Measurements from ENCODE around the gene NCAPD2. TPM values are rescaled to one million over a fixed set of nuclear protein-coding genes. Genes with fewer than 3 reads are reported as not detected.
"Not testable (repeated sequence)": the region's sequence is repeated elsewhere in the genome, so short reads cannot be mapped to it uniquely, and the experiment has no call there.

NCAPD2 gene
- total and polyA plus RNA-seq, 3 donors from 2014 or later: 42.9 to 46.6 (median 43.1) TPM

DNA sequence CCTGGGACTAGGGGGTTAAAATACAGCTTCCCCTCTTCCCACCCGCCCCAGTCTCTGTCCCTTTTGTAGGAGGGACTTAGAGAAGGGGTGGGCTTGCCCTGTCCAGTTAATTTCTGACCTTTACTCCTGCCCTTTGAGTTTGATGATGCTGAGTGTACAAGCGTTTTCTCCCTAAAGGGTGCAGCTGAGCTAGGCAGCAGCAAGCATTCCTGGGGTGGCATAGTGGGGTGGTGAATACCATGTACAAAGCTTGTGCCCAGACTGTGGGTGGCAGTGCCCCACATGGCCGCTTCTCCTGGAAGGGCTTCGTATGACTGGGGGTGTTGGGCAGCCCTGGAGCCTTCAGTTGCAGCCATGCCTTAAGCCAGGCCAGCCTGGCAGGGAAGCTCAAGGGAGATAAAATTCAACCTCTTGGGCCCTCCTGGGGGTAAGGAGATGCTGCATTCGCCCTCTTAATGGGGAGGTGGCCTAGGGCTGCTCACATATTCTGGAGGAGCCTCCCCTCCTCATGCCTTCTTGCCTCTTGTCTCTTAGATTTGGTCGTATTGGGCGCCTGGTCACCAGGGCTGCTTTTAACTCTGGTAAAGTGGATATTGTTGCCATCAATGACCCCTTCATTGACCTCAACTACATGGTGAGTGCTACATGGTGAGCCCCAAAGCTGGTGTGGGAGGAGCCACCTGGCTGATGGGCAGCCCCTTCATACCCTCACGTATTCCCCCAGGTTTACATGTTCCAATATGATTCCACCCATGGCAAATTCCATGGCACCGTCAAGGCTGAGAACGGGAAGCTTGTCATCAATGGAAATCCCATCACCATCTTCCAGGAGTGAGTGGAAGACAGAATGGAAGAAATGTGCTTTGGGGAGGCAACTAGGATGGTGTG lies 42.3 kb downstream of the NCAPD2 start:
- Histone ChIP-seq H3K4me3 (peak overlapping the region in 1 of 2 donors; percentile 92), H3K27me3 (no peaks in the 10 kb centered on the region), H3K27ac (peak overlapping the region; percentile 86 to 92), H3K4me1 (peaks cover 45% of the 10 kb centered on the region), H3K9me3 (no peaks in the 10 kb centered on the region), H3K36me3 (ENCODE audit: low read depth, missing control alignments) (no peaks in the 10 kb centered on the region)
- no peak for DNase-seq
- TF ChIP-seq POLR2A (IDR thresholded peaks at IDR 0.05): no peak
- TF ChIP-seq, protein P1, sequence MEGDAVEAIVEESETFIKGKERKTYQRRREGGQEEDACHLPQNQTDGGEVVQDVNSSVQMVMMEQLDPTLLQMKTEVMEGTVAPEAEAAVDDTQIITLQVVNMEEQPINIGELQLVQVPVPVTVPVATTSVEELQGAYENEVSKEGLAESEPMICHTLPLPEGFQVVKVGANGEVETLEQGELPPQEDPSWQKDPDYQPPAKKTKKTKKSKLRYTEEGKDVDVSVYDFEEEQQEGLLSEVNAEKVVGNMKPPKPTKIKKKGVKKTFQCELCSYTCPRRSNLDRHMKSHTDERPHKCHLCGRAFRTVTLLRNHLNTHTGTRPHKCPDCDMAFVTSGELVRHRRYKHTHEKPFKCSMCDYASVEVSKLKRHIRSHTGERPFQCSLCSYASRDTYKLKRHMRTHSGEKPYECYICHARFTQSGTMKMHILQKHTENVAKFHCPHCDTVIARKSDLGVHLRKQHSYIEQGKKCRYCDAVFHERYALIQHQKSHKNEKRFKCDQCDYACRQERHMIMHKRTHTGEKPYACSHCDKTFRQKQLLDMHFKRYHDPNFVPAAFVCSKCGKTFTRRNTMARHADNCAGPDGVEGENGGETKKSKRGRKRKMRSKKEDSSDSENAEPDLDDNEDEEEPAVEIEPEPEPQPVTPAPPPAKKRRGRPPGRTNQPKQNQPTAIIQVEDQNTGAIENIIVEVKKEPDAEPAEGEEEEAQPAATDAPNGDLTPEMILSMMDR (IDR thresholded peaks at IDR 0.05): no peak
- 45 to 53% methylated on average over 9 to 10 of the region's 10 CpGs for WGBS, 2 donors
- intact Hi-C loops (cut with DNase I; ENCODE audit: low total_unique reads): no loop called here

DNA sequence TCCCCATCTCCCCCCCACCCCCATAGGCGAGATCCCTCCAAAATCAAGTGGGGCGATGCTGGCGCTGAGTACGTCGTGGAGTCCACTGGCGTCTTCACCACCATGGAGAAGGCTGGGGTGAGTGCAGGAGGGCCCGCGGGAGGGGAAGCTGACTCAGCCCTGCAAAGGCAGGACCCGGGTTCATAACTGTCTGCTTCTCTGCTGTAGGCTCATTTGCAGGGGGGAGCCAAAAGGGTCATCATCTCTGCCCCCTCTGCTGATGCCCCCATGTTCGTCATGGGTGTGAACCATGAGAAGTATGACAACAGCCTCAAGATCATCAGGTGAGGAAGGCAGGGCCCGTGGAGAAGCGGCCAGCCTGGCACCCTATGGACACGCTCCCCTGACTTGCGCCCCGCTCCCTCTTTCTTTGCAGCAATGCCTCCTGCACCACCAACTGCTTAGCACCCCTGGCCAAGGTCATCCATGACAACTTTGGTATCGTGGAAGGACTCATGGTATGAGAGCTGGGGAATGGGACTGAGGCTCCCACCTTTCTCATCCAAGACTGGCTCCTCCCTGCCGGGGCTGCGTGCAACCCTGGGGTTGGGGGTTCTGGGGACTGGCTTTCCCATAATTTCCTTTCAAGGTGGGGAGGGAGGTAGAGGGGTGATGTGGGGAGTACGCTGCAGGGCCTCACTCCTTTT lies 43.1 kb downstream of the NCAPD2 start:
- no peak for TF ChIP-seq POLR2A (IDR thresholded peaks at IDR 0.05)
- TF ChIP-seq, protein P1 (IDR thresholded peaks at IDR 0.05): no peak
- intact Hi-C loops (cut with DNase I; ENCODE audit: low total_unique reads): no loop called here
- H3K27me3 ChIP-seq: no peaks in the 10 kb centered on the region
- 73 to 74% methylated on average over 16 to 19 of the region's 19 CpGs for WGBS, 2 donors
- no peak overlapping the region for H3K4me3 ChIP-seq
- no peaks in the 10 kb centered on the region for H3K9me3 ChIP-seq
- H3K27ac ChIP-seq: peak overlapping the region in 1 of 2 donors; percentile 1
- H3K36me3 ChIP-seq (ENCODE audit: low read depth, missing control alignments): no peaks in the 10 kb centered on the region
- peaks cover 49% of the 10 kb centered on the region for H3K4me1 ChIP-seq
- DNase-seq: no peak

DNA sequence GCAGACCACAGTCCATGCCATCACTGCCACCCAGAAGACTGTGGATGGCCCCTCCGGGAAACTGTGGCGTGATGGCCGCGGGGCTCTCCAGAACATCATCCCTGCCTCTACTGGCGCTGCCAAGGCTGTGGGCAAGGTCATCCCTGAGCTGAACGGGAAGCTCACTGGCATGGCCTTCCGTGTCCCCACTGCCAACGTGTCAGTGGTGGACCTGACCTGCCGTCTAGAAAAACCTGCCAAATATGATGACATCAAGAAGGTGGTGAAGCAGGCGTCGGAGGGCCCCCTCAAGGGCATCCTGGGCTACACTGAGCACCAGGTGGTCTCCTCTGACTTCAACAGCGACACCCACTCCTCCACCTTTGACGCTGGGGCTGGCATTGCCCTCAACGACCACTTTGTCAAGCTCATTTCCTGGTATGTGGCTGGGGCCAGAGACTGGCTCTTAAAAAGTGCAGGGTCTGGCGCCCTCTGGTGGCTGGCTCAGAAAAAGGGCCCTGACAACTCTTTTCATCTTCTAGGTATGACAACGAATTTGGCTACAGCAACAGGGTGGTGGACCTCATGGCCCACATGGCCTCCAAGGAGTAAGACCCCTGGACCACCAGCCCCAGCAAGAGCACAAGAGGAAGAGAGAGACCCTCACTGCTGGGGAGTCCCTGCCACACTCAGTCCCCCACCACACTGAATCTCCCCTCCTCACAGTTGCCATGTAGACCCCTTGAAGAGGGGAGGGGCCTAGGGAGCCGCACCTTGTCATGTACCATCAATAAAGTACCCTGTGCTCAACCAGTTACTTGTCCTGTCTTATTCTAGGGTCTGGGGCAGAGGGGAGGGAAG lies 43.9 kb downstream of the NCAPD2 start:
- peak; percentile 86 for DNase-seq
- Histone ChIP-seq H3K4me1 (peaks cover 41% of the 10 kb centered on the region), H3K27ac (peak overlapping the region in 1 of 2 donors; percentile 1)
- intact Hi-C loops (cut with DNase I; ENCODE audit: low total_unique reads); H3K4me3 ChIP-seq; H3K9me3 ChIP-seq; H3K36me3 ChIP-seq (ENCODE audit: low read depth, missing control alignments); H3K27me3 ChIP-seq: not testable (repeated sequence)
- WGBS, 2 donors: 32 to 37% methylated on average over 15 to 17 of the region's 17 CpGs
- TF ChIP-seq, protein P1 (IDR thresholded peaks at IDR 0.05): peak; percentile 85 to 92 (median 87)

DNA sequence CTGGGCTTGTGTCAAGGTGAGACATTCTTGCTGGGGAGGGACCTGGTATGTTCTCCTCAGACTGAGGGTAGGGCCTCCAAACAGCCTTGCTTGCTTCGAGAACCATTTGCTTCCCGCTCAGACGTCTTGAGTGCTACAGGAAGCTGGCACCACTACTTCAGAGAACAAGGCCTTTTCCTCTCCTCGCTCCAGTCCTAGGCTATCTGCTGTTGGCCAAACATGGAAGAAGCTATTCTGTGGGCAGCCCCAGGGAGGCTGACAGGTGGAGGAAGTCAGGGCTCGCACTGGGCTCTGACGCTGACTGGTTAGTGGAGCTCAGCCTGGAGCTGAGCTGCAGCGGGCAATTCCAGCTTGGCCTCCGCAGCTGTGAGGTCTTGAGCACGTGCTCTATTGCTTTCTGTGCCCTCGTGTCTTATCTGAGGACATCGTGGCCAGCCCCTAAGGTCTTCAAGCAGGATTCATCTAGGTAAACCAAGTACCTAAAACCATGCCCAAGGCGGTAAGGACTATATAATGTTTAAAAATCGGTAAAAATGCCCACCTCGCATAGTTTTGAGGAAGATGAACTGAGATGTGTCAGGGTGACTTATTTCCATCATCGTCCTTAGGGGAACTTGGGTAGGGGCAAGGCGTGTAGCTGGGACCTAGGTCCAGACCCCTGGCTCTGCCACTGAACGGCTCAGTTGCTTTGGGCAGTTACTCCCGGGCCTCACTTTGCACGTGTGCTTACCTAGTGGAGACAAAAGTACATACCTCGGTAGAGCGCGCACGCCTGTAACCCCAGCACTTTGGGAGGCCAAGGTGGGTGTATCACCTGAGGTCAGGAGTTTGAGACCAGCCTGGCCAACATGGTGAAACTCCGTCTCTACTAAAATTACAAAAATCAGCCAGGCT lies 44.8 kb downstream of the NCAPD2 start:
- intact Hi-C loops (cut with DNase I; ENCODE audit: low total_unique reads): no loop called here
- peak overlapping the region in 1 of 2 donors; percentile 1 for H3K27ac ChIP-seq
- H3K4me1 ChIP-seq: peaks cover 34% of the 10 kb centered on the region
- 67 to 72% methylated on average over 24 of the region's 24 CpGs for WGBS, 2 donors
- no peaks in the 10 kb centered on the region for H3K27me3 ChIP-seq
- DNase-seq: no peak
- H3K36me3 ChIP-seq (ENCODE audit: low read depth, missing control alignments): no peaks in the 10 kb centered on the region
- TF ChIP-seq POLR2A (IDR thresholded peaks at IDR 0.05): no peak
- TF ChIP-seq, protein P1 (IDR thresholded peaks at IDR 0.05): no peak
- no peaks in the 10 kb centered on the region for H3K9me3 ChIP-seq
- H3K4me3 ChIP-seq: no peak overlapping the region
